ENCODE results near the gene GRIN1.

The GRIN1 gene

DNA sequence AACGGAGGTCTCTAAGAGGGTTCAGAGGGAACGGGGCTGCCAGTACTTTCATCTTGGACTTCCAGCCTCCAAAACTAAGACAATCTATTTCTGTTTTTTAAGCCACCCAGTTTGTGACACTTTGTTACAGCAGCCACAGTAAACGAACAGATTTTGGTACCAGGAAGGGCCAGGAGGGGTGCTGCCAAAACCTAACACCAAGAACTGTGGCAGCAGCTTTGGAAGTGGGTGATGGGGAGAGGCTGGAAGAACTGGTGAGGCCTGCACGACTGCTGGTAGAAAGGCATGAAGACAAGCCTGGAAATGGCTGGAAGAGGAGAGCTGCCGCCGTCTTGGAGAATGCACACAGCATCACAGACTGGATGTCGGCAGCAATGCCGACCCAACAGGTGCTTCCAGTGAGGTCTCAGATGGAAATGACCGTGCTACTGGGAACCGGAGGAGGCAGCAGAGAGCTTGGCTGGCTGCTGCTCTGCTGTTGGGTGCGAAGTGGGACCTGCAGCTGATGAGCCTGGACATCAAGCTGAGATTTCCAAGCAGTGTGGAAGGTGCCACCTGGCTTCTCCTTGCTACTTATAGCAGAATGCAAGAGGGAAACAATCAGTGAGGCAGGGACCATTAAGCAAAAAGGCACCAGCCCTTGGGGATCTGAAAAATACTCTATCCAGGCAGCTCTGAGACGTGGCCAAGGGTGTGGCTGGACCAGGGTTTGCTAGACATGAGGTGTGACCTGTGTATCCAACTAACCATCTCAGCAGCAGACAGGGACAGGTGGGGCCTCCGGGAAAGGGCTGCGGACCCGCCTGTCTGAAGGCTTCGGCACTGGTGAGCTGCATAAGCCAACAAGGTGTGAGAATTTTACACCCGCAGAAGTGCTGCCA is 37.6 kb downstream of the GRIN1 start:
- H3K4me3 ChIP-seq (ENCODE audit: extremely low read depth, insufficient read depth, low read length, poor library complexity, severe bottlenecking), result no peak overlapping the region
- WGBS, 2 experiments (ENCODE audit: insufficient coverage in 2 of 2), result 62 to 64% methylated on average over 14 to 16 of the region's 17 CpGs
- no peaks in the 10 kb centered on the region for H3K9me3 ChIP-seq (ENCODE audit: control insufficient read depth, low read length)
- no peak overlapping the region for H3K27ac ChIP-seq (ENCODE audit: low read depth, low read length, severe bottlenecking)
- peaks cover 11% of the 10 kb centered on the region for H3K4me1 ChIP-seq (ENCODE audit: control insufficient read depth, insufficient read depth, low read length, poor library complexity, severe bottlenecking)
- peaks cover 24% of the 10 kb centered on the region for H3K36me3 ChIP-seq (ENCODE audit: control insufficient read depth, insufficient read depth, low read length)

GRCh38 chr9:137178201-137178938 is 39.4 kb downstream of the GRIN1 start:
- Histone ChIP-seq H3K9me3 (ENCODE audit: control insufficient read depth, low read length) (no peaks in the 10 kb centered on the region), H3K36me3 (ENCODE audit: control insufficient read depth, insufficient read depth, low read length) (peaks cover 33% of the 10 kb centered on the region), H3K27ac (ENCODE audit: low read depth, low read length, severe bottlenecking) (peak overlapping the region; percentile 64), H3K4me3 (ENCODE audit: extremely low read depth, insufficient read depth, low read length, poor library complexity, severe bottlenecking) (no peak overlapping the region), H3K4me1 (ENCODE audit: control insufficient read depth, insufficient read depth, low read length, poor library complexity, severe bottlenecking) (peaks cover 11% of the 10 kb centered on the region)
- 90 to 91% methylated on average over 22 to 23 of the region's 23 CpGs for WGBS, 2 experiments (ENCODE audit: insufficient coverage in 2 of 2)

DNA sequence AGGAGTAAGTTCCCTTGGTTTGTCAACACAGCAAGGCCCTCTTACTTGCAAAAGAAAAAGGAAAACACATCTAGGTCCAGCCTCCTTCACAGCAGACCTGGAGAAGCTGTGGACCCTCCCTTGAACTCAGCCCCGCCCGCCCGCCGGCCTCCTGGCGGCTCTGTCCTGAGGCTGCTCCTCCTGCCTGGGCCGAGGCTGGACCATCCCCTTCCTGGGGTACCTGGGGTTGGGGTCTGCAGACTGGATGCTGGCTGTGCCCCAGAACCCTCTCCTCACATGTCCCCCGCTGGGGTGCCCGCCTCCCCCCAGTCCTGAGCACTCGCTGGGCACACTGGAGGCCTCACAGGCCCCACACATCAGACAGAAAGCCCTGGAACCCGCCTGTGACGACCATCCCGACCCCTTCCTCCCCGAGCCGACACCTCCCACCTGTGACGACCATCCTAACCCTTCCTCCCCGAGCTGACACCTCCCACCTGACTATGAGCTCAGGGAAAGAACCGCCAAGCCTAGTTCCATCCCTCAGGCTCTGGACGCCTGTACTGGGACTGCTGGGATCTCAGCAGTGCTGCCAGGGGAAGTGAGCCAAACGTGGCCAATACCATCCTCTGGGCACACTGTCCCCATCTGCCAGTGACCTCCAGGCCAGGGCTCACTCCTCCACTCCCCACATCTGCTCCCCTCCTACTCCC is 40.1 kb downstream of the GRIN1 start:
- Histone ChIP-seq H3K9me3 (ENCODE audit: control insufficient read depth, low read length) (no peaks in the 10 kb centered on the region), H3K27ac (ENCODE audit: low read depth, low read length, severe bottlenecking) (peak overlapping the region; percentile 64), H3K4me3 (ENCODE audit: extremely low read depth, insufficient read depth, low read length, poor library complexity, severe bottlenecking) (no peak overlapping the region), H3K36me3 (ENCODE audit: control insufficient read depth, insufficient read depth, low read length) (peaks cover 40% of the 10 kb centered on the region), H3K4me1 (ENCODE audit: control insufficient read depth, insufficient read depth, low read length, poor library complexity, severe bottlenecking) (peaks cover 11% of the 10 kb centered on the region)
- WGBS, 2 experiments (ENCODE audit: insufficient coverage in 2 of 2), result 88 to 97% methylated on average over 13 to 17 of the region's 19 CpGs

- Histone ChIP-seq H3K27ac (ENCODE audit: low read depth, low read length, severe bottlenecking) (no peak overlapping the region), H3K4me1 (ENCODE audit: control insufficient read depth, insufficient read depth, low read length, poor library complexity, severe bottlenecking) (peaks cover 11% of the 10 kb centered on the region), H3K9me3 (ENCODE audit: control insufficient read depth, low read length) (no peaks in the 10 kb centered on the region), H3K4me3 (ENCODE audit: extremely low read depth, insufficient read depth, low read length, poor library complexity, severe bottlenecking) (no peak overlapping the region), H3K36me3 (ENCODE audit: control insufficient read depth, insufficient read depth, low read length) (peaks cover 40% of the 10 kb centered on the region)
- whole genome bisulfite sequencing, 2 experiments (ENCODE audit: insufficient coverage in 2 of 2), result 95 to 99% methylated on average over 13 to 14 of the region's 17 CpGs
These were observed 40.8 kb downstream of the GRIN1 start for GRCh38 chr9:137179761-137180160.

DNA sequence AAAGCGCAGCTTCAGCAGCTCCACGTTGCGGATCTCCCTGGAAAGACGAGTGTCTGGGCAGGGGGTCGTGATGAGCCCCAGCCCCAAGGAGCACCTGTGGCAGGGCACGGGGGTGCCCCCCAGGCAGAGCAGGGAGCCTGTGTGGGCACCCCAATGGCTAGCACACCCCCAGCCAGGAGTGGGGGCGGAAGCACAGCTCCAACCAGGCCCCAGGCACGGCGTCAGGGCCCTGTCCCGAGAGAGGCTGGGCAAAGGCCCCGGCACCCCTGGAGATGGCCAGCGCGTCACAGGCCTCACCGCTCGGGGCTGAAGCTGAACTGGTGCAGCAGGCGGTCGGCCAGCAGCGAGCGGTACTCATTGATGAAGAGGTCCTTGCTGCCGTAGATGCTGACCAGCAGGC is 41.5 kb downstream of the GRIN1 start:
- H3K36me3 ChIP-seq (ENCODE audit: control insufficient read depth, insufficient read depth, low read length), result peaks cover 41% of the 10 kb centered on the region
- WGBS, 2 experiments (ENCODE audit: insufficient coverage in 2 of 2), result 98 to 99% methylated on average over 20 of the region's 20 CpGs
- no peaks in the 10 kb centered on the region for H3K9me3 ChIP-seq (ENCODE audit: control insufficient read depth, low read length)
- H3K27ac ChIP-seq (ENCODE audit: low read depth, low read length, severe bottlenecking), result no peak overlapping the region
- H3K4me3 ChIP-seq (ENCODE audit: extremely low read depth, insufficient read depth, low read length, poor library complexity, severe bottlenecking), result no peak overlapping the region
- H3K4me1 ChIP-seq (ENCODE audit: control insufficient read depth, insufficient read depth, low read length, poor library complexity, severe bottlenecking), result peaks cover 11% of the 10 kb centered on the region

GRCh38 chr9:137181680-137182079 is 42.7 kb downstream of the GRIN1 start:
- H3K4me1 ChIP-seq (ENCODE audit: control insufficient read depth, insufficient read depth, low read length, poor library complexity, severe bottlenecking), result peaks cover 11% of the 10 kb centered on the region
- H3K9me3 ChIP-seq (ENCODE audit: control insufficient read depth, low read length), result no peaks in the 10 kb centered on the region
- H3K27ac ChIP-seq (ENCODE audit: low read depth, low read length, severe bottlenecking), result no peak overlapping the region
- H3K4me3 ChIP-seq (ENCODE audit: extremely low read depth, insufficient read depth, low read length, poor library complexity, severe bottlenecking), result no peak overlapping the region
- peaks cover 51% of the 10 kb centered on the region for H3K36me3 ChIP-seq (ENCODE audit: control insufficient read depth, insufficient read depth, low read length)
- 95% methylated on average over 18 of the region's 22 CpGs for WGBS, 2 experiments (ENCODE audit: insufficient coverage in 2 of 2)

DNA sequence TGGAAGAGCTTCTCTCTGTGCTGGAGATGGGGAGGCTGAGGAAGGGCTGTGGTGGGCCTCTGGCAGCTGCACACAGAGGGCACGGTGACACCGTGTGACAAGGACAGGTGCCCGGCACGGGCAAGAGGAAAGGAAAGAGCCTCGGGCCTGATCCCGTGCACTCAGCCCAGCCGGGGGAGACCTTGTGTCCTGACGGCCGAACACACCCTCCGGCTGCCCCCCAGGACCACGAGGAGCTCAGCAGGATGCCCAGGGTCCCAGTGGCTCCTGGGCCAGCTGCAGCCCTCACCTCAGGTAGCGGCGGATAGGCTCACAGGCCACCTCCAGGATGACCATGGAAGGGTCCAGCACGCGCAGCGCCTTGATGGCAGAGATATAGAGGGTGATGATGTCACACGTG is 43.9 kb downstream of the GRIN1 start:
- Histone ChIP-seq H3K36me3 (ENCODE audit: control insufficient read depth, insufficient read depth, low read length) (peaks cover 52% of the 10 kb centered on the region), H3K4me1 (ENCODE audit: control insufficient read depth, insufficient read depth, low read length, poor library complexity, severe bottlenecking) (peaks cover 21% of the 10 kb centered on the region), H3K4me3 (ENCODE audit: extremely low read depth, insufficient read depth, low read length, poor library complexity, severe bottlenecking) (no peak overlapping the region), H3K9me3 (ENCODE audit: control insufficient read depth, low read length) (no peaks in the 10 kb centered on the region), H3K27ac (ENCODE audit: low read depth, low read length, severe bottlenecking) (no peak overlapping the region)
- 91 to 95% methylated on average over 15 to 17 of the region's 17 CpGs for WGBS, 2 experiments (ENCODE audit: insufficient coverage in 2 of 2)

DNA sequence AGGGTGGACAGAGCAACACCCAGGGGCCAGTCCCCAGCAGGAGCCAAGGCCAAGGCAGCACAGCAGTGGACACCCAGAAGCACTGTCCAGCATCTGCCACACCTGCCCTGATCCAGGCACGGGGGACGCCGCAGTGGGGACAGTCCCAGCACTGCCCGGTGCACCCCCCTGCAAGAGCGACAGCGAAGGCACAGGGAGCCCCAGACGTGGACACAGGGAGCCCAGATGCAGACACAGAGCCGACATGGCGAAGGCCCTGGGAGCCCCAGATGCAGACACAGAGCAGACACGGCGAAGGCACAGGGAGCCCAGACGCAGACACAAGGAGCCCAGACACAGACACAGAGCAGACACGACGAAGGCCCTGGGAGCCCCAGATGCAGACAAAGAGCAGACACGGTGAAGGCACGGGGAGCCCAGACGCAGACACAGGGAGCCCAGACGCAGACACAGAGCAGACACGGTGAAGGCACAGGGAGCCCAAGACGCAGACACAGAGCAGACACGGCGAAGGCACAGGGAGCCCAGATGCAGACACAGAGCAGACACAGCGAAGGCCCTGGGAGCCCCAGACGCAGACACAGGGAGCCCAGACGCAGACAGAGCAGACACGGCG is 45.1 kb downstream of the GRIN1 start:
- no peak overlapping the region for H3K4me3 ChIP-seq (ENCODE audit: extremely low read depth, insufficient read depth, low read length, poor library complexity, severe bottlenecking)
- WGBS, 2 experiments (ENCODE audit: insufficient coverage in 2 of 2), result 94 to 97% methylated on average over 27 of the region's 27 CpGs
- no peaks in the 10 kb centered on the region for H3K9me3 ChIP-seq (ENCODE audit: control insufficient read depth, low read length)
- H3K27ac ChIP-seq (ENCODE audit: low read depth, low read length, severe bottlenecking), result no peak overlapping the region
- H3K4me1 ChIP-seq (ENCODE audit: control insufficient read depth, insufficient read depth, low read length, poor library complexity, severe bottlenecking), result peaks cover 10% of the 10 kb centered on the region
- peaks cover 52% of the 10 kb centered on the region for H3K36me3 ChIP-seq (ENCODE audit: control insufficient read depth, insufficient read depth, low read length)

GRCh38 chr9:137184881-137185660 is 46.1 kb downstream of the GRIN1 start:
- Histone ChIP-seq H3K4me1 (ENCODE audit: control insufficient read depth, insufficient read depth, low read length, poor library complexity, severe bottlenecking) (peaks cover 18% of the 10 kb centered on the region), H3K36me3 (ENCODE audit: control insufficient read depth, insufficient read depth, low read length) (peaks cover 52% of the 10 kb centered on the region), H3K27ac (ENCODE audit: low read depth, low read length, severe bottlenecking) (no peak overlapping the region), H3K4me3 (ENCODE audit: extremely low read depth, insufficient read depth, low read length, poor library complexity, severe bottlenecking) (no peak overlapping the region), H3K9me3 (ENCODE audit: control insufficient read depth, low read length) (no peaks in the 10 kb centered on the region)
- 96 to 97% methylated on average over 42 to 47 of the region's 48 CpGs for WGBS, 2 experiments (ENCODE audit: insufficient coverage in 2 of 2)

DNA sequence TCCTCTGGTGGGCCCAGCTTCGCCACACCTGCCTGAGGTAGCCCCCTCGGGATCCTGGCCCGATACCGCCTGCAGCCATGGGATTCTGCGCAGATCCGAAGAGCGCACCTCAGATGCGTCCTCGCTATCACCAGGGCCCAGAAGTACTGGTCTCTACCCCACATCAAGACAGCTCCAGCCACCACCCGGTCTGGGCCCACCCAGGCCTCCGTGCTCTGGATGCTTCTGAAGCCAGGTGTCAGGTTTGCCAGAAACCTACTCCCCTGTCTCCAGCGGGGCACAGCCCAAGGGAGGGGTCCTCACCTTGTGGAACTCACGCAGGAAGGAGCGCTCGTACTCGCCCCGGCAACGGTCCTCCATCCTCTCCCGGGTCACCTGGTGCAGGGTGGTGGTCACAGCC is 47.0 kb downstream of the GRIN1 start:
- no peaks in the 10 kb centered on the region for H3K9me3 ChIP-seq (ENCODE audit: control insufficient read depth, low read length)
- H3K36me3 ChIP-seq (ENCODE audit: control insufficient read depth, insufficient read depth, low read length), result peaks cover 51% of the 10 kb centered on the region
- peaks cover 21% of the 10 kb centered on the region for H3K4me1 ChIP-seq (ENCODE audit: control insufficient read depth, insufficient read depth, low read length, poor library complexity, severe bottlenecking)
- 97% methylated on average over 16 to 19 of the region's 19 CpGs for WGBS, 2 experiments (ENCODE audit: insufficient coverage in 2 of 2)
- H3K27ac ChIP-seq (ENCODE audit: low read depth, low read length, severe bottlenecking), result no peak overlapping the region
- no peak overlapping the region for H3K4me3 ChIP-seq (ENCODE audit: extremely low read depth, insufficient read depth, low read length, poor library complexity, severe bottlenecking)

Data from mesodermal cell (in vitro differentiated cells).